Stimulated activated CD4-positive, alpha-beta T cell treated with anti-CD3 and anti-CD28 coated beads, Interleukin-1b, Interleukin-23, amount 100 ng/mL, for 4 hours (primary cell): ENCODE results near the gene CRLF2.
"Not testable (repeated sequence)": the region's sequence is repeated elsewhere in the genome, so short reads cannot be mapped to it uniquely, and the experiment has no call there.

Source experiments
- DNase-seq, 2 donors: peaks; one replicate each; pipeline ENCODE4 v3.0.0-alpha.2; 2020; ENCODE audit warnings: low read depth in 2 of 2

Gene CRLF2, protein sequence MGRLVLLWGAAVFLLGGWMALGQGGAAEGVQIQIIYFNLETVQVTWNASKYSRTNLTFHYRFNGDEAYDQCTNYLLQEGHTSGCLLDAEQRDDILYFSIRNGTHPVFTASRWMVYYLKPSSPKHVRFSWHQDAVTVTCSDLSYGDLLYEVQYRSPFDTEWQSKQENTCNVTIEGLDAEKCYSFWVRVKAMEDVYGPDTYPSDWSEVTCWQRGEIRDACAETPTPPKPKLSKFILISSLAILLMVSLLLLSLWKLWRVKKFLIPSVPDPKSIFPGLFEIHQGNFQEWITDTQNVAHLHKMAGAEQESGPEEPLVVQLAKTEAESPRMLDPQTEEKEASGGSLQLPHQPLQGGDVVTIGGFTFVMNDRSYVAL

GRCh38 chrX:1212532-1212931, at the start of gene CRLF2:
Gene CRLF2 (minus strand): TSS chrX:1212649. CDS start chrX:1212634, 15 bp downstream.
- no peak for DNase-seq

DNA sequence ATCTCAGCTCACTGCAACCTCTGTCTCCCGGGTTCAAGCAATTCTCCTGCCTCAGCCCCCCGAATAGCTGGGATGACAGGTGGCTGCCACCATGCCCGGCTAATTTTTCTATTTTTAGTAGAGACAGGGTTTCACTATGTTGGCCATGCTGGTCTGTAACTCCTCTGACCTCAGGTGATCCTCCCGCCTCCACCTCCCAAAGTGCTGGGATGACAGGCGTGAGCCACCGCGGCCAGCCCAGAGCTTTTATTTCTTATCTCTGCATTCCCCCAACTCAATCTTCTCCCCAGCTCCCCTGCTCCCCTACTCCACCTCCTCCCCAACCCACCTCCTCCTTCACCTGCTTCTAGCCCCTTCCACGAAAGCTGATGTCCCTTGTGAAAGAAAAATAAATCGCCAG, 49.3 kb upstream of the CRLF2 start:
- not testable (repeated sequence) for DNase-seq

GRCh38 chrX:1261285-1261684, 48.8 kb upstream of the CRLF2 start:
- DNase-seq = no peak

- DNase-seq = no peak
Measured at GRCh38 chrX:1252861-1253260, 40.4 kb upstream of the CRLF2 start.

DNA sequence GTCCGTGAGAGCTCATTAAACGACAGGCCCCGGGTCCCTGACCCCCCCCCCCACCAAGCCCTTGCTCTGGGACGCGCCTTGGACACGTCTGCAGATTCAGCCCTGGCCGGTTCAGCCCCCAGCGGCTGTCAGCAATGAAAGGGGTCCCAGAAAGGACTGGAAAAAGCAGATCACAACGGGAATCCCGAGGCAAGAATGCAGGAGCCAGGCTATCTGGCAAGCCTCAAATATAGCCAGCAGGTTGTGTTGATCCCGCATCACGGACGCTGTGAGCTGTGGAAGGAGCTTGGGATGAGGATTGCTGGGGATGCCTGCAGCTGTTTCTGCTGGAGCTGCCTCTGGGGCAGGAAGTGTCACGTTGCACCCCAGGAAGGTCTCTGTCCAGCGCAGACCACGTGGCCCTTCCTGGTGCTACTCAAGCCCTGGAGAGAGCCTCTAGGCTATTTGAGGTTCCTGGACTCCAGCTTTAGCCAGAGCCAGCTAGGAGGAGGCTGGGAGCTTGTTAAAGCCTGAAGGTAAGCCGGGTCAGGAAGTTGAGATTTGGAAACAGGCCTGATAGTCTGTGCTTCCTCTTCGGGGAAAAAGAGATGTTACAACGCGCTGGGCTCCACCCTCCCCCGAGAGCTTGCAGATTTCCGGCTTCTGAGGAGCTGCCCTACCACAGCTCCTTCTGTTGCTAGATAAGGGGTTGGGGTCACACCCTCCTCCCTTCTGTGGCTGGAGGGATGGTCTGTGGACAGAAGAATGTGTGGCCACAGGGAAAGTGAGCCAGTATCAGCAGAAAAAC, 36.8 kb upstream of the CRLF2 start:
- peak in 1 of 2 donors; percentile 39 for DNase-seq

DNA sequence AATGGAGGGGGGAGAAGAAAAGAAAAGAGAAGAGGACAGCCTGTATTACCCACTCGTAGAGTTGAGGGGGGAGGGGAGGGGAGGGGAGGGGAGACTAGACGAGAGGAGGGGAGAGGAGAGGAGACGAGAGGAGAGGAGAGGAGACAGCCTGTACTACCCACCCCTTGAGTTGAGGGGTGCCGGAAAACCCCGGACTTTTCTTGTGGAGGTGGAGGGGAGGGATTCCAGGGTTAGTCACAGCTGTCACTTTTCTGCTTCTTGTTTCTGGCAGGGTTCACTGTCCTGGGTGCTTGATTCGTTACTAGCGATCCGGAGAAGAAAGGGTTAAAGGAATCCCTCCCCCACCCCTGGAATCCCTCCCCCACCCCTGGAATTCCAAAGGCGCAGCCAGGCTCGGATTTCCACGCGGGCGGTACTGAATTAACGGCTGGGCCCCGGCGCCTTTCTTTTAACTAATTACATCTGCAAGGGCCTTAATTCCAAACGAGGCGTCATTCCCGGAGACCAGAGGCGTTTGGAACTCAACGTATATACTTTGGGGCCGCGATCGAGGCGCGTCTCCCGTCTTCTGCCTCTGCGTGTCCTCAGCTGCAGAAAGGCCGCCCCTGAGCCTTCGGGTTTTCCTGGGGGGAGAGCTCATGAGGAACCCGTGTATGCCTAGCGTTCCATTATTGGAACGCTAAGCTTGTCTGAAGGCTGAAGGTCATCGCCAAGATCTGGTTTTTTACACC, 36.0 kb upstream of the CRLF2 start:
- DNase-seq = no peak

DNA sequence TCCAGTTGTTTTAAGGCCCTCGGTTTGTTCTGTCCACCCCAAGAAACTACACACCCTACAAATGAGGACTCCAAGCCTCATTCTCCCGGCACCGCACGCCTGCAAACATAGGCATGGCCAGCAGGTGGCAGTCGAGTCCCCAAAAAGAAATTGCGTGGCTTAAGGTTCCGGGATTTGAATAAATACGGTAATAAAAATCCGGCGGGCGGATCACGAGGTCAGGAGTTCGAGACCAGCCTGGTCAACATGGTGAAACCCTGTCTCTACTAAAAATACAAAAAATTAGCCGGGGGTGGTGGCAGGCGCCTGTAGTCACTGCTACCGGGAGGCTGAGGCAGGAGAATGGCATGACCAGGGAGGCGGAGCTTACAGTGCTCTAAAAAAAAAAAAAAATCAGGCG, 34.4 kb upstream of the CRLF2 start:
- peak; percentile 78 to 81 for DNase-seq

- no peak for DNase-seq
Measured at GRCh38 chrX:1244164-1245076, 32.0 kb upstream of the CRLF2 start.

DNA sequence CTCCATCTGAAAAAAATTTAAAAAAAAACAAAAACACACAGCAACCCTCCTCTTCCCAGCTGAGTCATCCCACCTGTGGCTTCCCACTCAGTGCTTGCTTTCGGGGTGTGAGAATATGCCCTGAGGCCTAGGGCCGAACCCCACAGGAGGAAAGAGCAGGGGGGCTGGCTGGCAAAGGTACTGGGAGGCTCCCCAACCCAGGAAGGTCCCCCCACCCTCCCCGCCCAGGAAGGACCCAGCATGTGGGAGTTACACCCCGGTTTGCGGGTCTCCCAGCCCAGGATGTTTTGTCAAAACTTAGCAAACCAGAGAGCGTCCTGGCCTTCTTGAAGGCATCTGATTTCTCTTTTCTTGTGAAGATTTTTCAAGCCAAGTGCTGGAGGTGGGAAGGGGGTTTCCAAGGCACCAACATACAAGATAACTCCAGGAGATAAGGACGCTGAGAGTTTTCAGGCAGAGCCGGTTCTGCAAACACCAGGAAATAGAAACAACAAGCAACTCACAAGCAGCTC, 30.5 kb upstream of the CRLF2 start:
- DNase-seq = no peak

DNA sequence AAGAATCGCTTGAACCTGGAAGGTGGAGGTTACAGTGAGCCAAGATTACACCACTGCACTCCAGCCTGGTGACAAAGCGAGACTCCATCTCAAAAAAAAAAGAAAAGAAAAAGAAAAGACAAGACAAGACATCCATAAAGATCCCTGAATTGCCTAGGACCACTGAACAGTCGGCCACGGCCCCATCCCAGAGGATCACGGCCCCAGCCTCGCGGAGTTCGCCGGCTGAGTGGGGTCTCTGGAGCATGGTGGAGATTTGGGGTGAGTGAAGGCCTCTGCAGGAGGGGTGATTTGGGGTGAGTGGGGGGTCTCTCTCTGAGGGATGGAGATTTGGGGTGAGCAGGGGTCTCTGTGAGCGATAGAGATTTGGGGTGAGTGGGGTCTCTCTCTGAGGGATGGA, 28.1 kb upstream of the CRLF2 start:
- not testable (repeated sequence) for DNase-seq

DNA sequence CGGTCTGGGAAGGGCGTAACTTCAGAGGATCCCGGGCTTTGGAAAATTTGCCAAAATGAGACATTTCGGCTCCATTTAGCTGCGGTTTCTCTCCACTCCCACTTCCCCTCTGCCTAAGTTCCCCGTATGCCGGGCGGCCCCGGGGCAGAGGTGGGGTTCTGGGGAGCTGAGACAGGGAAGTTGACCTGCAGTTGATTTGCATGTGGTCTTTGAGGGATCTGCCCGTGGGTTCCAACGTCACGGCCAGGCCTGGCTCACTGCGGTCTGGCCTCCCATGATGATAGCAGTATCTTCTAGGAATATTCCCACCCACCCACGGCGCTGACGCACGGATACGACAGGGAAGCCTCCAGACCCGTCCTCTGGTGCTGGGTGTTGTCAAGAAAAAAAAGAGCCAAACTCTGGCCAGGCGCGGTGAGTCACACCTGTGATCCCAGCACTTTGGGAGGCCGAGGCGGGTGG, 27.3 kb upstream of the CRLF2 start:
- DNase-seq = no peak

- DNase-seq = no peak
Measured at GRCh38 chrX:1231850-1232465, 19.5 kb upstream of the CRLF2 start.

- DNase-seq = not testable (repeated sequence)
Measured at GRCh38 chrX:1228101-1228500, 15.7 kb upstream of the CRLF2 start.

- no peak for DNase-seq
Measured at GRCh38 chrX:1226249-1226648, 13.8 kb upstream of the CRLF2 start.

DNA sequence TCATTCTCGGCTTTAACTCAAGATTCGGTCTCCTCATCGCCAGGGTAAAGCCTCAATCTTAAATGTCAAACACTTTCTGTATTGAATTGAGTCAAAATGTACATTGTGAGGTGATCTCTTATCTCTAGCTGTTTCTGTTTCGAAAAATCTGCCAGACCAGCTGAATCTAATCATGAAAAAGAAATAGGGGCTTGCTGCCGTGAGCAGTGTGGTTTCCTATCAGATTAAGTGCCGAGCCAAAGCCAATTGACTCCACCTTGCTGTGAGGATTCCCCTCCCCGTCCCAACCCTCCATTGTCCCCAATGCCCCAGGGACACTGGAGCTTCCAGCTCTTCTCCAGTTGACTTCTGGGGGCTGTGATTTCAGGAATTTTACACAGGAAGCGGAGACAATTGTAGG, 12.5 kb upstream of the CRLF2 start:
- no peak for DNase-seq

- DNase-seq = no peak
Measured at GRCh38 chrX:1223242-1223600, 10.8 kb upstream of the CRLF2 start.

GRCh38 chrX:1222531-1223241, 10.2 kb upstream of the CRLF2 start:
- no peak for DNase-seq

GRCh38 chrX:1221296-1221845, 8.9 kb upstream of the CRLF2 start:
- no peak for DNase-seq

DNA sequence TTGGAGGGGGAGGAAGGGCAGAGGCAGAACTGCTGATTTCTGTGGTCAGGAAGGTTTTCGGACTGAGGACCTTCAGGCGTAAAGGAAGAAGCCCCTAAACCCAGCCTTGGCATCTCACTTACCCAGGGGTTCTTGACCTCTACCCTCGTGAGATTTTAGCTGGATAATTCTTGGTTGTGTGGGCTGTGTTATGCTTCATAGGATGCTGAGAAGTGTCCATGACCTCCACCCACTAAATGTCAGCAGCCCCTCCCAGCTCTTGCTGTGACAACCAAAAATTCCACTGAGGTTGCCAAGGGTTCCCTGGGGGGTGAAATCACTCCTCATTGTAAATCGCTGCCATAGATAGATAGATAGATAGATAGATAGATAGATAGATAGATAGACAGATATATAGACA, 5.8 kb upstream of the CRLF2 start:
- DNase-seq = no peak
